HFF-Myc (cell line): ENCODE results near the gene WDFY4.

ENCODE experiments used
- DNase-seq: peaks from one replicate; pipeline ENCODE4 v3.0.0-alpha.2; 2011; ENCODE audit warnings: low read depth; ENCODE audit errors: extremely low read depth
- H3K4me3 ChIP-seq: replicated peaks from 2 replicates; pipeline ENCODE4 v1.5.1; 2011; ENCODE audit warnings: low read depth, mild to moderate bottlenecking, control low read depth, low read length
- CTCF ChIP-seq: IDR thresholded peaks from 2 replicates; pipeline ENCODE4 v1.5.1; 2012; ENCODE audit warnings: mild to moderate bottlenecking, low read depth, low read length, control low read depth; ENCODE audit errors: missing control alignments

The WDFY4 gene

GRCh38 chr10:48798481-48799254 is 114.0 kb downstream of the WDFY4 start:
- H3K4me3 ChIP-seq = no peak overlapping the region
- no peak for DNase-seq
- no peak for TF ChIP-seq CTCF

- no peak for TF ChIP-seq CTCF
- H3K4me3 ChIP-seq = no peak overlapping the region
- no peak for DNase-seq
Measured at GRCh38 chr10:48799341-48800006, 114.8 kb downstream of the WDFY4 start.

- H3K4me3 ChIP-seq = no peak overlapping the region
- DNase-seq = no peak
- no peak for TF ChIP-seq CTCF
Measured at GRCh38 chr10:48800007-48800675, 115.5 kb downstream of the WDFY4 start.

GRCh38 chr10:48801001-48801421 is 116.3 kb downstream of the WDFY4 start:
- H3K4me3 ChIP-seq = no peak overlapping the region
- DNase-seq = no peak
- no peak for TF ChIP-seq CTCF

GRCh38 chr10:48802611-48803071 is 118.0 kb downstream of the WDFY4 start:
- TF ChIP-seq CTCF = no peak
- H3K4me3 ChIP-seq = no peak overlapping the region
- DNase-seq = no peak

- no peak for DNase-seq
- TF ChIP-seq CTCF = no peak
- H3K4me3 ChIP-seq = no peak overlapping the region
Measured at GRCh38 chr10:48803801-48804584, 119.3 kb downstream of the WDFY4 start.
